ENCODE data around the gene CYP4B1. TPM values are rescaled to one million over a fixed set of nuclear protein-coding genes. Genes with fewer than 3 reads are reported as not detected.

The CYP4B1 gene
- total and polyA plus RNA-seq, 10 of the 15 experiments (the other 5 are each of a cell fraction or from before 2014, with no cell fraction given): 0.38 TPM; not detected in 9

GRCh38 chr1:46812065-46812963 is 13.5 kb downstream of the CYP4B1 start:
- H3K4me1 ChIP-seq (ENCODE audit: control insufficient read depth, insufficient read depth, low read length): no peaks in the 10 kb centered on the region
- DNase-seq (ENCODE audit: low read depth, low spot score) (no peak), FAIRE-seq (no peak), ATAC-seq (no peak)
- CTCF ChIA-PET: no interaction called here
- RAD21 ChIA-PET (ENCODE audit: unreplicated experiment): no interaction called here
- in situ Hi-C loops (cut with MboI): no loop called here
- TF ChIP-seq IRF3 (IDR thresholded peaks at IDR 0.05) (no peak), ZZZ3 (IDR thresholded peaks at IDR 0.05; ENCODE audit: control insufficient read depth, insufficient read length, low read depth) (no peak), CBX5 (IDR thresholded peaks at IDR 0.05; ENCODE audit: low read depth) (no peak), SPI1 (IDR thresholded peaks at IDR 0.05; ENCODE audit: borderline replicate concordance, insufficient read depth, low read depth, low read length) (no peak), EP300 (IDR thresholded peaks at IDR 0.05; ENCODE audit: borderline replicate concordance in 1 of 2, control insufficient read depth in 1 of 2, low read depth in 2 of 2, low read length in 2 of 2) (no peak), RELA (IDR thresholded peaks at IDR 0.05; ENCODE audit: borderline replicate concordance, partially characterized antibody) (no peak), IKZF1 (conservative IDR thresholded peaks at IDR 0.05) (no peak), CEBPB (IDR thresholded peaks at IDR 0.05; ENCODE audit: borderline replicate concordance in 1 of 2, low read depth in 2 of 2, low read length in 2 of 2) (no peak), MYC (IDR thresholded peaks at IDR 0.05; ENCODE audit: insufficient read depth, insufficient read length, insufficient replicate concordance, low read length, severe bottlenecking) (no peak), DPF2 (IDR thresholded peaks at IDR 0.05) (no peak), RAD21 (IDR thresholded peaks at IDR 0.05; ENCODE audit: insufficient read depth, low read depth, low read length) (no peak), BCL3 (IDR thresholded peaks at IDR 0.05; ENCODE audit: borderline replicate concordance, insufficient read depth, low read depth, low read length, poor library complexity, severe bottlenecking) (no peak)
- no peak overlapping the region for H3K4me3 ChIP-seq
- H3K9me3 ChIP-seq (replicated peaks; ENCODE audit: control insufficient read depth, insufficient read depth, low read length): no peaks in the 10 kb centered on the region; the same call in 2 of the 3 replicates
- no peak overlapping the region for H2AFZ ChIP-seq (ENCODE audit: control insufficient read depth, low read depth, low read length)
- no peak overlapping the region for H3K27ac ChIP-seq (ENCODE audit: control insufficient read depth, insufficient read depth)
- no peak overlapping the region for H3K9ac ChIP-seq (ENCODE audit: control insufficient read depth, insufficient read depth, low read length)
- intact Hi-C loops (cut with micrococcal nuclease; ENCODE audit: unreplicated experiment): no loop called here
- POLR2A ChIA-PET: no interaction called here
- H4K20me1 ChIP-seq (ENCODE audit: control insufficient read depth, insufficient read depth): no peaks in the 10 kb centered on the region
- SMC1A ChIA-PET (ENCODE audit: uncharacterized antibody, unreplicated experiment): no interaction called here
- 22% methylated on average over 11 of the region's 11 CpGs for WGBS (ENCODE audit: insufficient coverage, insufficient replicate concordance, low lambda C conversion rate, missing lambda C conversion rate)
- no peaks in the 10 kb centered on the region; a peak in 1 of 4 replicates for H3K27me3 ChIP-seq (replicated peaks in 1 of 2; ENCODE audit: control insufficient read depth in 2 of 2, insufficient read depth in 2 of 2, low read length in 1 of 2)
- H3K4me2 ChIP-seq (ENCODE audit: control insufficient read depth, insufficient read depth): no peak overlapping the region
- H3K36me3 ChIP-seq (ENCODE audit: control insufficient read depth in 2 of 2, insufficient read depth in 2 of 2, low read length in 1 of 2): no peaks in the 10 kb centered on the region
- no TSS peak for BruUV-seq (replicated peaks)
- no peaks in the 10 kb centered on the region for H3K79me2 ChIP-seq (ENCODE audit: control insufficient read depth, insufficient read depth, low read length)

All from GM12878 (cell line).